GM04503 (cell line): ENCODE measurements around the gene COIL.

Experiments used
- DNase-seq: peaks from one replicate; pipeline ENCODE4 v3.0.0-alpha.2; 2012; ENCODE audit warnings: low read depth

COIL gene

GRCh38 chr17:56933868-56934267, 27.0 kb downstream of the COIL start:
- DNase-seq: no peak

GRCh38 chr17:56933151-56933745, 27.6 kb downstream of the COIL start:
- DNase-seq: no peak

- DNase-seq: no peak
Observed at GRCh38 chr17:56930739-56931337, 30.0 kb downstream of the COIL start.

- no peak for DNase-seq
Observed at GRCh38 chr17:56929362-56929969, 31.4 kb downstream of the COIL start.

- no peak for DNase-seq
Observed at GRCh38 chr17:56928586-56928985, 32.3 kb downstream of the COIL start.

GRCh38 chr17:56926704-56927103, 34.1 kb downstream of the COIL start:
- DNase-seq: no peak

- no peak for DNase-seq
Observed at GRCh38 chr17:56926270-56926669, 34.6 kb downstream of the COIL start.

- DNase-seq: no peak
Observed at GRCh38 chr17:56925088-56925487, 35.8 kb downstream of the COIL start.

GRCh38 chr17:56919717-56920116, 41.1 kb downstream of the COIL start:
- no peak for DNase-seq

GRCh38 chr17:56918916-56919315, 41.9 kb downstream of the COIL start:
- no peak for DNase-seq

GRCh38 chr17:56917559-56918296, 43.1 kb downstream of the COIL start:
- DNase-seq: no peak

GRCh38 chr17:56914581-56915273, 46.1 kb downstream of the COIL start:
- DNase-seq: no peak

- peak; percentile 41 for DNase-seq
Observed at GRCh38 chr17:56913867-56914580, 46.8 kb downstream of the COIL start, which contains the start of gene TRIM25. Gene TRIM25 (minus strand): TSS chr17:56914049. CDS start chr17:56913988, 61 bp downstream.

- no peak for DNase-seq
Observed at GRCh38 chr17:56913353-56913866, 47.4 kb downstream of the COIL start.

- DNase-seq: no peak
Observed at GRCh38 chr17:56913000-56913311, 47.9 kb downstream of the COIL start.

GRCh38 chr17:56912105-56912999, 48.5 kb downstream of the COIL start:
- no peak for DNase-seq

GRCh38 chr17:56910509-56911235, 50.2 kb downstream of the COIL start:
- DNase-seq: no peak

- no peak for DNase-seq
Observed at GRCh38 chr17:56909742-56910508, 50.9 kb downstream of the COIL start.

GRCh38 chr17:56908001-56908542, 52.8 kb downstream of the COIL start:
- no peak for DNase-seq
